NB4 (cell line): ENCODE data around the gene ACTL6A.

Experiments used
- DNase-seq: peaks from one replicate; pipeline ENCODE4 v3.0.0; 2010; ENCODE audit warnings: low read depth
- H3K4me3 ChIP-seq: one replicate; pipeline ENCODE4 v1.5.1; 2011; ENCODE audit warnings: mild to moderate bottlenecking, low read depth, low read length, moderate library complexity
- MYC ChIP-seq: IDR thresholded peaks from 2 replicates; pipeline ENCODE4 v1.6.1; 2011; ENCODE audit warnings: low read depth, low read length
- POLR2A ChIP-seq: IDR thresholded peaks from 2 replicates; pipeline ENCODE4 v1.6.1; 2011; ENCODE audit warnings: mild to moderate bottlenecking; ENCODE audit not compliant: insufficient read length; ENCODE audit errors: extremely low read depth
- TF ChIP-seq, protein P1 (sequence below): IDR thresholded peaks from one replicate; pipeline ENCODE4 v1.5.1; 2012; ENCODE audit warnings: low read depth, low read length
- TF ChIP-seq, protein P2 (sequence below): IDR thresholded peaks from 2 replicates; pipeline ENCODE4 v1.6.1; 2011; ENCODE audit warnings: low read depth, low read length

The ACTL6A gene

DNA sequence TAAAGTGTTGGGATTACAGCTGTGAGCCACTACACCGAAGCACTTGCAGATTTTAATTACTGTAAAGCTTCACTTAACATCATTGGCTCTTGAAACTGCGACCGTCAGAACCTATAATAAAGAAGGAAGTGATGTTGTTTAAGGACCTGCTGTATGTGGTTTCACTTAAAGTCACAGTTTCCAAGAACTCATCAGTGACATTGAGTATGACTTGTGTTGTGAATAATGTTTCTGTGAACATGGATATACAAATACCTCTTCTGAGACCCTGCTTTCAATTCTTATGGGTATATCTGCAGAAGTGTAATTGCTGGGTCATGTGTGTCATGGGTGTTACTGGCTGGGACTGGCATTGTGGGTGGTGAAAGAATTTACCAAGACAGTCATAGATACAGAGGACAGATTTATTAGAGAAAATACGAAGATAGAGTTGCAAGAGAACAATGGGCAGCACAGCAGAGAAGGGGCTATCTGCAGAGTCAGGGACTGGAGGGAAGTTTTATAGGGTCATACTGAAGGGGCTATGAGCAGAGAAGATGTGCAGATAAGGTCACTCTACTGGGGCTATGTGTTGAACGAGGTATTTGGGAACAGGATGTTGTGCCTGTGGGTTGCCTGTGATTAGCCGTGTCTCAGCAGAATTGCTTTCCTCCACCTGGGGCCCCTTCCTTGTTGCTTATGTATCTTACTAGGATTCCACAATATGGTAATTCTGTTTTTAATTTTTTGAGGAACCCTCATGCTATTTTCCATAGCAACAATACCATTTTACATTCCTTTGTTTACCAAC, 46.4 kb downstream of the ACTL6A start:
- no peak overlapping the region for H3K4me3 ChIP-seq
- no peak for DNase-seq
- TF ChIP-seq, protein P1, sequence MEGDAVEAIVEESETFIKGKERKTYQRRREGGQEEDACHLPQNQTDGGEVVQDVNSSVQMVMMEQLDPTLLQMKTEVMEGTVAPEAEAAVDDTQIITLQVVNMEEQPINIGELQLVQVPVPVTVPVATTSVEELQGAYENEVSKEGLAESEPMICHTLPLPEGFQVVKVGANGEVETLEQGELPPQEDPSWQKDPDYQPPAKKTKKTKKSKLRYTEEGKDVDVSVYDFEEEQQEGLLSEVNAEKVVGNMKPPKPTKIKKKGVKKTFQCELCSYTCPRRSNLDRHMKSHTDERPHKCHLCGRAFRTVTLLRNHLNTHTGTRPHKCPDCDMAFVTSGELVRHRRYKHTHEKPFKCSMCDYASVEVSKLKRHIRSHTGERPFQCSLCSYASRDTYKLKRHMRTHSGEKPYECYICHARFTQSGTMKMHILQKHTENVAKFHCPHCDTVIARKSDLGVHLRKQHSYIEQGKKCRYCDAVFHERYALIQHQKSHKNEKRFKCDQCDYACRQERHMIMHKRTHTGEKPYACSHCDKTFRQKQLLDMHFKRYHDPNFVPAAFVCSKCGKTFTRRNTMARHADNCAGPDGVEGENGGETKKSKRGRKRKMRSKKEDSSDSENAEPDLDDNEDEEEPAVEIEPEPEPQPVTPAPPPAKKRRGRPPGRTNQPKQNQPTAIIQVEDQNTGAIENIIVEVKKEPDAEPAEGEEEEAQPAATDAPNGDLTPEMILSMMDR, result no peak
- TF ChIP-seq POLR2A (no peak), MYC (no peak)
- TF ChIP-seq, protein P2, sequence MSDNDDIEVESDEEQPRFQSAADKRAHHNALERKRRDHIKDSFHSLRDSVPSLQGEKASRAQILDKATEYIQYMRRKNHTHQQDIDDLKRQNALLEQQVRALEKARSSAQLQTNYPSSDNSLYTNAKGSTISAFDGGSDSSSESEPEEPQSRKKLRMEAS, result no peak

DNA sequence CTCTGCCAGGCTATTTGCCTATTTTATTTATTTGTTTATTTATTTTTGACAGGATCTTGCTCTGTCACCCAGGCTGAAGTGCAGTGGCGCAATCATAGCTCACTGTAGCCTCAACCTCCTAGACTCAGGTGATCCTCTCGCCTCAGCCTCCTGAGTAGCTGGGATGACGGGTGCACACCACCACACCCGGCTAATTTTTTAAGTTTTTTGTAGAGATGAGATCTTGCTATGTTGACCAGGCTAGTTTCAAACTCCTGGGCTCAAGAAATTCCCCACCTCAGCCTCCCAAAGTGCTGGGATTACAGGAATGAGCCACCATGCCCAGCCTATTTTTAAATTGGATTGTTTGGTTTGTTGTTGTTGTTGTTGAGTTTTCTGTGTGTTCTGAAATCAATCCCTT, 47.3 kb downstream of the ACTL6A start:
- TF ChIP-seq, protein P1, result no peak
- TF ChIP-seq MYC (no peak), POLR2A (no peak)
- TF ChIP-seq, protein P2, result no peak
- DNase-seq, result no peak
- H3K4me3 ChIP-seq, result no peak overlapping the region

DNA sequence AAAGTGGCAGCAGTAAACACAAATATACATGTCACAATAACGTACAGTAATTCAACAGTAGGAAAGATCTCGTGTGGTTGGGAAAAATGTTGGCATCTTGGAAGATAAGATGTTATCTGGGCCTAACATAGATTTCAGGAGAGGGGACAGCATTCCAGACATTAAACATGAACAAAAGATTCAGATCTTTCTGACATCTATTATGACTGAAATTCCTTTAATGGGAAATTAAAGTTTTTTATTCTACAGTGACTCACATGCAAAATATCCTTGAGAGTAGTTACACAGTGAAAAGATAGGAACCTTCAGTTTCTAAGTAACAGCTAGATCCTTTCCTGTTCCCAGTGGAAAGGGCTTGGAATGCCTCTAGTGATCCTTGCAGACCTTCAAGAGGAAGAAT, 51.1 kb downstream of the ACTL6A start:
- TF ChIP-seq, protein P2, result no peak
- TF ChIP-seq MYC (no peak), POLR2A (no peak)
- TF ChIP-seq, protein P1, result no peak
- no peak for DNase-seq
- no peak overlapping the region for H3K4me3 ChIP-seq

DNA sequence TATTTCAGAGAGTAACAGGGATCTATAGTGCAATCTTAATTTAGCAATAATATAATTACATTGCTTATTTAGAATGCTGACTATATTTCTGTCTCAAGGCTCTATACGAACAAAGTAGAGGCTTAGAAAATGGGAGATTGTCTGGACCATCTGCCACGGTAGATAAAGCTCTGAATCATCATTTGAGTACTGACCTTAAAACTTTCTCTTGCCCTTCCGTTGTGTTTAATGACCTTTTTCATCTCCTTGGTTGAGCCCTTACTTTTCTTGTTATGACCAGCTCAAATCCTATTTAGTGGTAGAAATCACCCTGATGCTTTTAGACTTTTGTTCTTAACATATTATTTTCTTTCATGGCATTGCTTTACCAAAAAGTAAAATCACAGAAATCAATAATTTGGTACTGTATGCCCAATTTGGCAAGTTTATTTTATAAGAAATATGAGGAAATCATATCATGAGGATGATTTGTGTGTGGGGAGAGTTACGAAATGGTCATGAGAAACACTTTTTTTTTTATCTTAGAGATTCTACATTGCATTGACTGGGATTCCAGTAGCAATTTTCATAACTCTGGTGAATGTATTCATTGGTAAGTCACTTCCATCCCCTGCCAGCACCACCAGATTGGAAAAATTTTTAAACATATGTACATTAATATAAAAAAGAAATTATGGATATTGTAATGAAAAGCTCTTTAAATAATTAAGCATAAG, 52.9 kb downstream of the ACTL6A start:
- TF ChIP-seq POLR2A, result no peak
- no peak overlapping the region for H3K4me3 ChIP-seq
- no peak for DNase-seq

DNA sequence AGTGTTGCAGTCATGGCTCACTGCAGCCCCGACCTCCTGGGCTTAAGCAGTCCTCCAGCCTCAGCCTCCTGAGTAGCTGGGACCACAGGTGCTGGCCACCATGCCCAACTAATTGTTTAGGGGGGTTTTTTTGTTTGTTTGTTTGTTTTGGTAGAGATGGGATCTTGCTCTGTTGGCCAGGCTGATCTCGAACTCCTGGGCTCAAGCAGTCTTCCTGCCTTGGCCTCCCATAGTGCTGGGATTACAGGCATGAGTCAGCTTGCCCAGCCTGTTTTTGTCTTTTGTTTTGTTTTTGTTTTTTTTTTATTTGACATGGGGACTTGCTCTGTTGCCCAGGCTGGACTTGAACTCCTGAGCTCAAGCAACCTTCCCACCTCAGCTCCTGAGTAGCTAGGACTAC, 59.3 kb downstream of the ACTL6A start:
- TF ChIP-seq, protein P2, result no peak
- TF ChIP-seq, protein P1, result no peak
- TF ChIP-seq POLR2A (no peak), MYC (no peak)
- DNase-seq, result no peak
- H3K4me3 ChIP-seq, result no peak overlapping the region

DNA sequence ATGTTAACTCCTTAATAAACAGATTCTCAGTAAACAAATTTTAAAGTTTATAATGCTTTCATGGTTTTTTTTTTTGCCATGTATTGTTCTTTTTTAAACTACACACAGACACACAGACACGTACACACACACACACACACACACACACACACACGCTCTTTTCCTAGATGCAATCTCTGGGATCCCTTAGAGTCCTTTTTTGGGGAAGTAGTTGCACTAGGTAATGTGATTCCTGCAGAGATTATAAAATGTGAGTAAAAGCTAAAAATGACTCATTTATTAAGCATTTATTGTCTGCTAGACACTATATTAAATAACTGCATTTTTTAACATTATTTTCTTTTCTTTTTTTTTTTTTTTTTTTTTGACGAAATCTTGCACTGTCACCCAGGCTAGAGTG, 61.7 kb downstream of the ACTL6A start:
- DNase-seq, result no peak
- no peak overlapping the region for H3K4me3 ChIP-seq
- TF ChIP-seq, protein P2, result no peak
- TF ChIP-seq, protein P1, result no peak
- TF ChIP-seq MYC (no peak), POLR2A (no peak)
